Heart left ventricle (tissue), 13 donors: ENCODE measurements around the gene PUS7L.

Experiments used
- POLR2A ChIP-seq, 2 donors: fragments of 450-650 bp; IDR thresholded peaks; one replicate each; pipeline ENCODE4 v1.6.1; 2017; ENCODE audit warnings: antibody characterized with exemption in 2 of 2, mild to moderate bottlenecking in 2 of 2, moderate library complexity in 2 of 2
- TF ChIP-seq, protein P1 (sequence below), 12 donors: fragments of 200-600 bp; sonication (generic) in 4 of 12; IDR thresholded peaks; one replicate each; pipeline versions ENCODE4 v1.5.0 to v1.8.0; 2018 to 2022; ENCODE audit warnings: antibody characterized with exemption in 12 of 12, mild to moderate bottlenecking in 5 of 12
- donor health status: ischemic (EF 13 %, LVEDD 7.1; RV severe dilation, severe dysfunction).
- donor health status: DM: no; HTN: yes; CAD: no.
- donor health status: DM: no; HTN: no; CAD: no.
- donor health status: ischemic (EF 25% LVEDD 6.9; RV normal size, moderate dysfunction).
- donor health status: ischemic (EF 25% LVEDD 5.7; RV mildly dilated, moderate dysfunction).
- donor health status: ischemic (EF 35%, LVEDD 5.7; RV mildly dilated, moderate dysfunction).
- donor health status: nonischemic (EF 11% LVEDD 7.7; RV severe dilation, severe dysfunction).
- donor health status: DM: yes; HTN: yes; CAD: no.
- donor health status: PGD.
- donor health status: ischemic (EF 29% LVEDD 5.4; RV normal size, mild dysfunction).
- donor health status: nonischemic (EF 23%, LVEDD 6.1; RV moderate dilation, normal function).

DNA sequence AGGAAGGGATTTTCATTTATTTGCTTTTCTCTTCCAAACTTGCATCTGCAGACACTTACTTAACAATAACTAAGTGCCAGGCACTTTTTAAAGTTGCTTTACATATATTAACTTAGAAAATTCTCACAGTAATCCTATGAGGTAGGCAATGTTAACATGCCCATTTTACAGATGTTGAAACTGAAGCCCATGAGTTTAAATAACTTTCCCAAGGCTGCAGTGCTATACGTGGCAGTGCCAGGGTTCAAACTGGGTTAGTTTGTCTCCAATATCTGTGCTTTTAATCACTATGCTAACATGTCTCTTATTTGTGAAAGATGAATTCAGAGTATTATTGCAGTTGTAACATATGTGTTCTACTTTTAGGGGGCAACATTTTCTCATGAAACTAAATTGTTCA lies 29.9 kb downstream of the PUS7L start:
- TF ChIP-seq, protein P1, sequence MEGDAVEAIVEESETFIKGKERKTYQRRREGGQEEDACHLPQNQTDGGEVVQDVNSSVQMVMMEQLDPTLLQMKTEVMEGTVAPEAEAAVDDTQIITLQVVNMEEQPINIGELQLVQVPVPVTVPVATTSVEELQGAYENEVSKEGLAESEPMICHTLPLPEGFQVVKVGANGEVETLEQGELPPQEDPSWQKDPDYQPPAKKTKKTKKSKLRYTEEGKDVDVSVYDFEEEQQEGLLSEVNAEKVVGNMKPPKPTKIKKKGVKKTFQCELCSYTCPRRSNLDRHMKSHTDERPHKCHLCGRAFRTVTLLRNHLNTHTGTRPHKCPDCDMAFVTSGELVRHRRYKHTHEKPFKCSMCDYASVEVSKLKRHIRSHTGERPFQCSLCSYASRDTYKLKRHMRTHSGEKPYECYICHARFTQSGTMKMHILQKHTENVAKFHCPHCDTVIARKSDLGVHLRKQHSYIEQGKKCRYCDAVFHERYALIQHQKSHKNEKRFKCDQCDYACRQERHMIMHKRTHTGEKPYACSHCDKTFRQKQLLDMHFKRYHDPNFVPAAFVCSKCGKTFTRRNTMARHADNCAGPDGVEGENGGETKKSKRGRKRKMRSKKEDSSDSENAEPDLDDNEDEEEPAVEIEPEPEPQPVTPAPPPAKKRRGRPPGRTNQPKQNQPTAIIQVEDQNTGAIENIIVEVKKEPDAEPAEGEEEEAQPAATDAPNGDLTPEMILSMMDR (IDR thresholded peaks at IDR 0.05): no peak
- no peak for TF ChIP-seq POLR2A (IDR thresholded peaks at IDR 0.05)
